Measurements from ENCODE around the gene YAF2.

YAF2 gene

DNA sequence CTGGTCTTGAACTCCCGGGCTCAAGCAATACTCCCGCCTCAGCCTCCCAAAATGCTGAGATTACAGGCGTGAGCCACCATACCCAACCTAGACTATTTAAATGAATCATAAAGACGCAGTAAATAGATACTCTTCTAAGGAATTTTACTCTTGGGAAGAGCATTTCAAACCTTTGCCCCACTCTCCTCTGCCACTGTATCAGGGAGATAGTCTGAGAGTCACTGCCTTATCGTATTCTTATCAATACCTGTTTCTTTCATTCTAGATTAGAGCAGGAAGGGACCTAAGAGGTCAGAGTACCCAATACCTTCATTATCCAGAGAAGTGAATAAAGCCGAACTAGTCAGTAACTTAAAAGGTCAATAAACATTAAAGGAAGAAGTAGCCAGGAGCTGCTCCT is 109.2 kb downstream of the YAF2 start:
- H4K20me1 ChIP-seq (ENCODE audit: insufficient read depth, low read length) = peaks cover 6% of the 10 kb centered on the region; the same call in 1 of the 2 replicates
- no peak for DNase-seq
- H3K4me1 ChIP-seq (ENCODE audit: insufficient read depth, low read length) = no peaks in the 10 kb centered on the region

DNA sequence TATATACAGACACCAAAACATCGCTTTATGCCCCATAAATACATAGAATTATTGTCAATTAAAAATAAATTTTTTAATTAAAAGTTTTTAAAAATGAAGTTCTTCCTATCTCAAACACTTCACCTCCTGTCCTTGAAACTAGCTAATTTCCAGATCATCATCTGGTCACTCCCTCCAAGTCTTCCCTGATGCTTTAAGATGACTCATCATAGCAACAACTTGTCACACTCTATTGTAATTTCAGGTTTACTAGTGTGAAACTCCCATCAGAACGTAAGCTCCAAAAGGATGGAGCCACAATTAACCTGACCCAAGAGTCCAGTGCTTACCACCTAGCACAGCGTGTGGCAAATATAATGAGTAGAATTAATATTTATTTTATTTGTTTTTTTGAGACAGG is 109.7 kb downstream of the YAF2 start:
- Histone ChIP-seq H3K4me2 (ENCODE audit: insufficient read depth, low read length) (no peak overlapping the region), H3K9ac (ENCODE audit: low read depth, low read length) (no peak overlapping the region), H3K4me3 (ENCODE audit: low read depth in 1 of 2, low read length in 2 of 2) (no peak overlapping the region), H3K27ac (ENCODE audit: low read length) (no peak overlapping the region), H3K79me2 (ENCODE audit: insufficient read depth, low read length) (peaks cover 19% of the 10 kb centered on the region), H3K27me3 (ENCODE audit: insufficient read depth, low read length, poor library complexity) (no peaks in the 10 kb centered on the region), H2AFZ (ENCODE audit: low read depth, low read length) (no peak overlapping the region), H3K9me3 (ENCODE audit: insufficient read depth, low read length, severe bottlenecking) (no peaks in the 10 kb centered on the region), H4K20me1 (ENCODE audit: insufficient read depth, low read length) (peaks cover 6% of the 10 kb centered on the region; the same call in 1 of the 2 replicates), H3K36me3 (ENCODE audit: insufficient read depth, low read length) (no peaks in the 10 kb centered on the region), H3K4me1 (ENCODE audit: insufficient read depth, low read length) (no peaks in the 10 kb centered on the region)
- TF ChIP-seq EZH2 (IDR thresholded peaks at IDR 0.05; ENCODE audit: borderline replicate concordance, low read depth, low read length, severe bottlenecking) = no peak
- TF ChIP-seq, protein P1, sequence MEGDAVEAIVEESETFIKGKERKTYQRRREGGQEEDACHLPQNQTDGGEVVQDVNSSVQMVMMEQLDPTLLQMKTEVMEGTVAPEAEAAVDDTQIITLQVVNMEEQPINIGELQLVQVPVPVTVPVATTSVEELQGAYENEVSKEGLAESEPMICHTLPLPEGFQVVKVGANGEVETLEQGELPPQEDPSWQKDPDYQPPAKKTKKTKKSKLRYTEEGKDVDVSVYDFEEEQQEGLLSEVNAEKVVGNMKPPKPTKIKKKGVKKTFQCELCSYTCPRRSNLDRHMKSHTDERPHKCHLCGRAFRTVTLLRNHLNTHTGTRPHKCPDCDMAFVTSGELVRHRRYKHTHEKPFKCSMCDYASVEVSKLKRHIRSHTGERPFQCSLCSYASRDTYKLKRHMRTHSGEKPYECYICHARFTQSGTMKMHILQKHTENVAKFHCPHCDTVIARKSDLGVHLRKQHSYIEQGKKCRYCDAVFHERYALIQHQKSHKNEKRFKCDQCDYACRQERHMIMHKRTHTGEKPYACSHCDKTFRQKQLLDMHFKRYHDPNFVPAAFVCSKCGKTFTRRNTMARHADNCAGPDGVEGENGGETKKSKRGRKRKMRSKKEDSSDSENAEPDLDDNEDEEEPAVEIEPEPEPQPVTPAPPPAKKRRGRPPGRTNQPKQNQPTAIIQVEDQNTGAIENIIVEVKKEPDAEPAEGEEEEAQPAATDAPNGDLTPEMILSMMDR (IDR thresholded peaks at IDR 0.05; ENCODE audit: borderline replicate concordance, extremely low read depth, low read length, poor library complexity, severe bottlenecking) = no peak
- ATAC-seq (ENCODE audit: insufficient read depth, low read depth) = no peak
- DNase-seq = no peak

More for the DNA sequence above, 109.2 kb downstream of the YAF2 start:
- no peak for ATAC-seq (ENCODE audit: insufficient read depth, low read depth)
- Histone ChIP-seq H3K4me3 (ENCODE audit: low read depth in 1 of 2, low read length in 2 of 2) (no peak overlapping the region), H3K79me2 (ENCODE audit: insufficient read depth, low read length) (peaks cover 19% of the 10 kb centered on the region), H3K9me3 (ENCODE audit: insufficient read depth, low read length, severe bottlenecking) (no peaks in the 10 kb centered on the region), H3K36me3 (ENCODE audit: insufficient read depth, low read length) (no peaks in the 10 kb centered on the region), H3K27ac (ENCODE audit: low read length) (no peak overlapping the region), H3K4me2 (ENCODE audit: insufficient read depth, low read length) (no peak overlapping the region), H3K27me3 (ENCODE audit: insufficient read depth, low read length, poor library complexity) (no peaks in the 10 kb centered on the region), H3K9ac (ENCODE audit: low read depth, low read length) (no peak overlapping the region), H2AFZ (ENCODE audit: low read depth, low read length) (no peak overlapping the region)
- TF ChIP-seq EZH2 (IDR thresholded peaks at IDR 0.05; ENCODE audit: borderline replicate concordance, low read depth, low read length, severe bottlenecking) = no peak
- TF ChIP-seq, protein P1 (IDR thresholded peaks at IDR 0.05; ENCODE audit: borderline replicate concordance, extremely low read depth, low read length, poor library complexity, severe bottlenecking) = no peak

DNA sequence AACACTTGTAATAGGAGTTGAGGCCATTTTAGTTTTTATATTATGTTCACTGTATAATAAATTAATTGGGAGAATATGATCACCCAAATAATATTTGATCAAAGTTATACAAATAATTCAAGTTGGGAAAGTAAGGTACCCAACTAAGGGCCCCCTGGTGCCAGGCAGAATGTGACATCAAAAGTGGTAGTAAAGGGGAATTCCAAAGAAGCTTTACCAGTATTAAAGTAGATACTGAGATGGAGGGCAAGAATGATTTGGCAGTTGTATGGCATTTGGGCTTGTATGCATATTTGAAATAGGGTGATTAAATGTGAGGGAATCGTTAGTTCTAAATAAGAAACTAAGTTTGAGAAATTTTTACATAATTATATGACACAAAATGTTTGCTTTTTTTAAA is 111.1 kb downstream of the YAF2 start:
- no peak overlapping the region for H3K4me2 ChIP-seq (ENCODE audit: insufficient read depth, low read length)
- DNase-seq = no peak
- H3K9me3 ChIP-seq (ENCODE audit: insufficient read depth, low read length, severe bottlenecking) = no peaks in the 10 kb centered on the region
- peaks cover 21% of the 10 kb centered on the region for H3K79me2 ChIP-seq (ENCODE audit: insufficient read depth, low read length)
- ATAC-seq (ENCODE audit: insufficient read depth, low read depth) = no peak
- H3K4me3 ChIP-seq (ENCODE audit: low read depth in 1 of 2, low read length in 2 of 2) = no peak overlapping the region
- TF ChIP-seq, protein P1 (IDR thresholded peaks at IDR 0.05; ENCODE audit: borderline replicate concordance, extremely low read depth, low read length, poor library complexity, severe bottlenecking) = no peak
- TF ChIP-seq EZH2 (IDR thresholded peaks at IDR 0.05; ENCODE audit: borderline replicate concordance, low read depth, low read length, severe bottlenecking) = no peak
- no peaks in the 10 kb centered on the region for H3K36me3 ChIP-seq (ENCODE audit: insufficient read depth, low read length)
- H3K27ac ChIP-seq (ENCODE audit: low read length) = no peak overlapping the region
- no peak overlapping the region for H3K9ac ChIP-seq (ENCODE audit: low read depth, low read length)
- H3K4me1 ChIP-seq (ENCODE audit: insufficient read depth, low read length) = no peaks in the 10 kb centered on the region
- peaks cover 6% of the 10 kb centered on the region; the same call in 1 of the 2 replicates for H4K20me1 ChIP-seq (ENCODE audit: insufficient read depth, low read length)
- no peaks in the 10 kb centered on the region for H3K27me3 ChIP-seq (ENCODE audit: insufficient read depth, low read length, poor library complexity)
- no peak overlapping the region for H2AFZ ChIP-seq (ENCODE audit: low read depth, low read length)

GRCh38 chr12:42125388-42125767 is 112.7 kb downstream of the YAF2 start:
- H3K36me3 ChIP-seq (ENCODE audit: insufficient read depth, low read length) = no peaks in the 10 kb centered on the region
- H3K27me3 ChIP-seq (ENCODE audit: insufficient read depth, low read length, poor library complexity) = no peaks in the 10 kb centered on the region
- TF ChIP-seq EZH2 (IDR thresholded peaks at IDR 0.05; ENCODE audit: borderline replicate concordance, low read depth, low read length, severe bottlenecking) = no peak
- TF ChIP-seq, protein P1 (IDR thresholded peaks at IDR 0.05; ENCODE audit: borderline replicate concordance, extremely low read depth, low read length, poor library complexity, severe bottlenecking) = no peak
- no peaks in the 10 kb centered on the region for H3K9me3 ChIP-seq (ENCODE audit: insufficient read depth, low read length, severe bottlenecking)
- H3K4me1 ChIP-seq (ENCODE audit: insufficient read depth, low read length) = no peaks in the 10 kb centered on the region
- no peak overlapping the region for H3K27ac ChIP-seq (ENCODE audit: low read length)
- H2AFZ ChIP-seq (ENCODE audit: low read depth, low read length) = no peak overlapping the region
- no peak overlapping the region for H3K4me2 ChIP-seq (ENCODE audit: insufficient read depth, low read length)
- H3K9ac ChIP-seq (ENCODE audit: low read depth, low read length) = no peak overlapping the region
- DNase-seq (no peak), ATAC-seq (ENCODE audit: insufficient read depth, low read depth) (no peak)
- peaks cover 8% of the 10 kb centered on the region for H3K79me2 ChIP-seq (ENCODE audit: insufficient read depth, low read length)
- H4K20me1 ChIP-seq (ENCODE audit: insufficient read depth, low read length) = peaks cover under 1% of the 10 kb centered on the region; the same call in 1 of the 2 replicates
- no peak overlapping the region for H3K4me3 ChIP-seq (ENCODE audit: low read depth in 1 of 2, low read length in 2 of 2)

Measured in DND-41 (cell line).